IPS-18a (cell line): Measurements from ENCODE around the gene GCSH.
A peak's percentile ranks its signal among the peaks of the same experiment; 100 is the strongest.

ENCODE experiments used
- H3K27ac ChIP-seq: one replicate; pipeline ENCODE4 v1.5.1; 2013; ENCODE audit warnings: low read length
- H3K27me3 ChIP-seq: one replicate; pipeline ENCODE4 v1.6.1; 2013; ENCODE audit warnings: mild to moderate bottlenecking, low read length; ENCODE audit not compliant: control insufficient read depth, insufficient read depth
- H3K36me3 ChIP-seq: one replicate; pipeline ENCODE4 v1.6.1; 2013; ENCODE audit warnings: low read depth, low read length; ENCODE audit not compliant: control insufficient read depth
- H3K4me1 ChIP-seq: one replicate; pipeline ENCODE4 v1.6.1; 2013; ENCODE audit warnings: low read depth, low read length; ENCODE audit not compliant: control insufficient read depth
- H3K4me3 ChIP-seq: one replicate; pipeline ENCODE4 v1.5.1; 2013; ENCODE audit warnings: low read length
- H3K9ac ChIP-seq: one replicate; pipeline ENCODE4 v1.6.1; 2013; ENCODE audit warnings: mild to moderate bottlenecking, low read length, moderate library complexity
- H3K9me3 ChIP-seq: one replicate; pipeline ENCODE4 v1.6.1; 2013; ENCODE audit warnings: low read depth, low read length; ENCODE audit not compliant: control insufficient read depth

Gene GCSH

GRCh38 chr16:81095953-81096714 is at the start of gene GCSH:
Gene GCSH (minus strand): TSS chr16:81096395. CDS start chr16:81096278, 117 bp downstream.
- no peaks in the 10 kb centered on the region for H3K27me3 ChIP-seq
- H3K4me3 ChIP-seq, result peak within 1 kb of the TSS; percentile 71
- peaks cover 3% of the 10 kb centered on the region for H3K36me3 ChIP-seq
- H3K27ac ChIP-seq, result no peak within 1 kb of the TSS
- peak within 1 kb of the TSS; percentile 61 for H3K9ac ChIP-seq
- peaks cover 6% of the 10 kb centered on the region for H3K4me1 ChIP-seq
- no peaks in the 10 kb centered on the region for H3K9me3 ChIP-seq

DNA sequence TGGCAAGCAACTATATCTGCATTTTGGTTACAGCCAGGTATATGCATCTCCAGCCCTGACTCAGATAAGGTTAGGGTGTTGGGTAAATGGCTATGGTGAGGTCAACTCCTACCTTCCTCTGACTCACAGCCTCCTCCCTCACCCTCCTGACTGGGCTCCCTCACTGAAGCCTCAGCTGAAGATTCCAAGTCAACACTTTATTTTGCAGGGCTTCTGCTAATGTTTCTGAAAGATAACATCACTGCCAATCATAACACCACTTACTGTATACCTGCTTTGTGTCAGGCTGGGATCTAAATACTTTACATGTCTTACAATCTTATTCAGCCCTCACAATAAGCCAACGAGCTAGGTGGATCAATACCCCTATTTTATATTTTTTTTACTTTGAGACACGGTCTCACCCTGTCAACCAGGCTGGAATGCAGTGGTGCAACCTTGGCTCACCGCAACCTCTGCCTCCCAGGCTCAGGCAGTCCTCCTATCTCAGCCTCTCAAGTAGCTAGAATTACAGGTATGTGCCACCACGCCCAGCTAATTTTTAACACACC is 47.8 kb upstream of the GCSH start:
- Histone ChIP-seq H3K9me3 (no peaks in the 10 kb centered on the region), H3K36me3 (no peaks in the 10 kb centered on the region), H3K9ac (no peak overlapping the region), H3K27me3 (no peaks in the 10 kb centered on the region), H3K4me1 (no peaks in the 10 kb centered on the region), H3K4me3 (no peak overlapping the region), H3K27ac (no peak overlapping the region)

DNA sequence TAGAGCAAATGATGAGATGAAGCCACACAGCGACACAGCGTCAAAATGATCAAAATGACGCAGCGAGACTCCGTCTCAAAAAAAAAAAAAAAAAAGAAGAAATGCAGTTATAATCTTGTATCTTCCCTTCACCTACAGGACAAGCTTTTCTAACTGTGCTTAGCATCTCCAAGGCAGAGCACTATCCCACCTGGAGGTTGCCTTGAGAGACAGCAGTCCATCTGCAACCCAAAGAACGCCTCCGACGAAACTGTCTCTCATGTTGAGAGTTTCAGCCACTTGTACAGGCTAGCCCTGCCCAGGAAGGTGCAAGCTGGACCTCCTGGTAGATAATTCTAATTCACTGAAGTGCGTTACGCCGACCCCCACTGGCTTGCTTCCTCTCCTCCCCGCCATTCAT is 46.7 kb upstream of the GCSH start:
- Histone ChIP-seq H3K27ac (no peak overlapping the region), H3K9me3 (no peaks in the 10 kb centered on the region), H3K27me3 (no peaks in the 10 kb centered on the region), H3K36me3 (no peaks in the 10 kb centered on the region), H3K4me1 (no peaks in the 10 kb centered on the region), H3K9ac (no peak overlapping the region), H3K4me3 (no peak overlapping the region)

DNA sequence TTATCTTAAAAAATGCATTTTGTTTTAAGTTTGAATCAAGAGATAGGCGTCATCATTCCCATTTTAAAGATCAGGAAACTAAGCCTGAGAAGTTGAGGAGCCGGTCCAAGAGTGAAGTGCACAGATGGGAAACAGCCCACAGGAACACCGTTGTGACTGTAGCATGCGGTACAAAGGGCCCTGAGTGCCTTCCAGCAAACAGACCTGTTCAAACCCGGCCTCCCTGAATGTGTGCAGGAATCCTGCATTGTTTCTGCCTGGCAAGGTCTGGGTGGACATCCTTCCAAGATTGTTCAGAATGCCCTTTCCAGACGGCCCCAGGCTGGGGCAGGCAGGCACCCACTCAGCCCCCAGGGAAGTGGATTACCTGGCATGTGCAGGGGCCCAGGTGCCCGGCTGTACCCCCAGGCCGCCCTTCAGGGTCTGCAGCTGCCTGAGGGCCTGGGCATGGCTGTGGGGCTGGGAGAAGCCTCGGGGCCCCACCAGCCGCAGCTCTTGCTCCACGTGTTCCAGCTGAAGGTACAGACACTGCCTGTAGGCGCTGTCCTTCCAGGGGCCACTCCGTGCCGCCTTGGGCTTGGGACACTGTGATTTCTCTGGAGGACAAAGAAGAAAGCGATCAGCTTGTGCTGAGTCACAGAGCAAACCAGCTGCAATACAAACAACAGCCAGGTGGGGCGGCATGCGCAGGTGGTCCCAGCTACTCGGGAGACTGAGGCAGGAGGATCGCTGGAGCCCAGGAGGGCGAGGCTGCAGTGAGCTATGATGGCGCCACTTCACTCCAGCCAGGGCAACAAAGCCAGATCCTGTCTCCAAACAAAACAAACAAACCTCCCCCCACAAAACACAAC is 45.0 kb upstream of the GCSH start:
- H3K36me3 ChIP-seq, result no peaks in the 10 kb centered on the region
- H3K27me3 ChIP-seq, result no peaks in the 10 kb centered on the region
- H3K9ac ChIP-seq, result peak overlapping the region; percentile 41

GRCh38 chr16:81138831-81139557 is 42.8 kb upstream of the GCSH start:
- Histone ChIP-seq H3K9me3 (no peaks in the 10 kb centered on the region), H3K36me3 (no peaks in the 10 kb centered on the region), H3K9ac (no peak overlapping the region)

More for the DNA sequence above, 45.0 kb upstream of the GCSH start:
- no peaks in the 10 kb centered on the region for H3K4me1 ChIP-seq
- H3K27ac ChIP-seq, result peak overlapping the region; percentile 59
- no peak overlapping the region for H3K4me3 ChIP-seq
- no peaks in the 10 kb centered on the region for H3K9me3 ChIP-seq

GRCh38 chr16:81137754-81138153 is 41.6 kb upstream of the GCSH start:
- Histone ChIP-seq H3K27me3 (no peaks in the 10 kb centered on the region), H3K36me3 (no peaks in the 10 kb centered on the region), H3K9ac (no peak overlapping the region), H3K9me3 (no peaks in the 10 kb centered on the region), H3K4me3 (no peak overlapping the region), H3K27ac (no peak overlapping the region), H3K4me1 (no peaks in the 10 kb centered on the region)

More at GRCh38 chr16:81138831-81139557, 42.8 kb upstream of the GCSH start:
- Histone ChIP-seq H3K4me1 (no peaks in the 10 kb centered on the region), H3K27me3 (no peaks in the 10 kb centered on the region), H3K27ac (no peak overlapping the region), H3K4me3 (no peak overlapping the region)

- H3K9ac ChIP-seq, result no peak overlapping the region
- no peaks in the 10 kb centered on the region for H3K4me1 ChIP-seq
- no peaks in the 10 kb centered on the region for H3K9me3 ChIP-seq
- no peaks in the 10 kb centered on the region for H3K27me3 ChIP-seq
- H3K36me3 ChIP-seq, result no peaks in the 10 kb centered on the region
- no peak overlapping the region for H3K27ac ChIP-seq
- no peak overlapping the region for H3K4me3 ChIP-seq
Observed at GRCh38 chr16:81136390-81137335, 40.5 kb upstream of the GCSH start.

DNA sequence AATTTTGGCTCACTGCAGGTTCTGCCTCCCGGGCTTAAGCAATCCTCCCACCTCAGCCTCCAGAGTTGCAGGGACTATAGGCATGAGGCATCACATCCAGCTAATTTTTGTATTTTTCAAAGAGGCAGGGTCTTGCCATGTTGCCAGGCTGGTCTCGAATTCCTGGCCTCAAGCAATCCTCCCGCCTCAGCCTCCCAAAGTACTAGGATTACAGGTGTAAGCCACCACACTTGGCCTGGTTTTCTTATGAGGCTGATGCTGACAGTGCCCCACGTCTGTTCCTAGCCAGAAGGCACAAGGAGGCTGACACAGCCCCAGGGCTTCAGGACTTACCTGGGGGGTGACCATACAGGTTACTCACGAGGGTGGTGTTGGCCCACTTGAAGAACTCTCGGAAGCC is 33.9 kb upstream of the GCSH start:
- Histone ChIP-seq H3K4me3 (no peak overlapping the region), H3K9ac (no peak overlapping the region), H3K9me3 (no peaks in the 10 kb centered on the region), H3K27ac (no peak overlapping the region), H3K4me1 (no peaks in the 10 kb centered on the region), H3K27me3 (no peaks in the 10 kb centered on the region), H3K36me3 (no peaks in the 10 kb centered on the region)

- Histone ChIP-seq H3K36me3 (no peaks in the 10 kb centered on the region), H3K27ac (no peak overlapping the region), H3K4me3 (no peak overlapping the region), H3K4me1 (no peaks in the 10 kb centered on the region), H3K27me3 (no peaks in the 10 kb centered on the region), H3K9ac (no peak overlapping the region), H3K9me3 (no peaks in the 10 kb centered on the region)
Observed at GRCh38 chr16:81128726-81129524, 32.7 kb upstream of the GCSH start.

GRCh38 chr16:81127051-81127450 is 30.9 kb upstream of the GCSH start:
- no peaks in the 10 kb centered on the region for H3K4me1 ChIP-seq
- H3K27me3 ChIP-seq, result no peaks in the 10 kb centered on the region
- H3K36me3 ChIP-seq, result no peaks in the 10 kb centered on the region
- H3K9ac ChIP-seq, result no peak overlapping the region
- H3K9me3 ChIP-seq, result no peaks in the 10 kb centered on the region
- H3K4me3 ChIP-seq, result no peak overlapping the region
- H3K27ac ChIP-seq, result no peak overlapping the region
